ENCODE results near the gene FBXO28. TPM values are rescaled to one million over a fixed set of nuclear protein-coding genes. Genes with fewer than 3 reads are reported as not detected.

Gene FBXO28
- polyA plus RNA-seq, 1 donor (not counting 4 experiments of a cell fraction or from before 2014, with no cell fraction given), result 36.5 TPM

DNA sequence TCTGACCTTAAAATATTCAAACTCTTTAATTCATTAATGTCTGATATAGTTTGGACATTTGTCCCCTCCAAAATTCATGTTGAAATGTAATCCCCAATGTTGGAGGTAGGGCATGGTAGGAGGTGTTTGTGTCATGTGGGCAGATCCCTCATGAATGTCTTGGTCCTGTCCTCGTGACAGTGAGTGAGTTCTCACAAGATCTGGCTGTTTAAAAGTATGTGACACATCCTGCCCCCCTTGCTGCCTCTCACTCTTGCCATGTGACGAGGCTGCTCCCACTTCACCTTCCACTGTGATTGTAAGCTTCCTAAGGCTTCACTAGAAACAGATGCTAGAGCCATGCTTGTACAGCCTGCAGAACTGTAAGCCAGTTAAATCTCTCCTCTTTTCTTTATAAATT is 21.3 kb upstream of the FBXO28 start:
- DNase-seq (ENCODE audit: low read depth, low spot score), result no peak
- peaks cover 14% of the 10 kb centered on the region for H3K27me3 ChIP-seq (ENCODE audit: control insufficient read depth, extremely low read depth, insufficient read depth, low read length)
- no peaks in the 10 kb centered on the region for H3K36me3 ChIP-seq (ENCODE audit: control insufficient read depth in 2 of 2, extremely low read depth in 1 of 2, insufficient read depth in 2 of 2, low read length in 2 of 2)
- dilution Hi-C loops (cut with MboI; ENCODE audit: extremely low pct_ligation_motif_present, low sequenced_read_pairs), result no loop called here
- H3K27ac ChIP-seq (ENCODE audit: control insufficient read depth, insufficient read depth, low read length), result no peak overlapping the region
- no peaks in the 10 kb centered on the region for H4K20me1 ChIP-seq (ENCODE audit: control insufficient read depth, extremely low read depth, insufficient read depth, low read length)
- no peak overlapping the region for H2AFZ ChIP-seq (ENCODE audit: control insufficient read depth, low read length)
- no peak overlapping the region for H3K4me2 ChIP-seq (ENCODE audit: control insufficient read depth, extremely low read depth, insufficient read depth, low read depth, low read length)
- no peaks in the 10 kb centered on the region for H3K79me2 ChIP-seq (ENCODE audit: control insufficient read depth, insufficient read depth, low read length)
- no peaks in the 10 kb centered on the region for H3K9me1 ChIP-seq (ENCODE audit: control insufficient read depth, extremely low read depth, insufficient read depth, low read length)
- no peaks in the 10 kb centered on the region for H3K9me3 ChIP-seq (ENCODE audit: control insufficient read depth, low read depth, low read length)
- TF ChIP-seq EZH2 (IDR thresholded peaks at IDR 0.05; ENCODE audit: low read length), result no peak
- TF ChIP-seq, protein P1, sequence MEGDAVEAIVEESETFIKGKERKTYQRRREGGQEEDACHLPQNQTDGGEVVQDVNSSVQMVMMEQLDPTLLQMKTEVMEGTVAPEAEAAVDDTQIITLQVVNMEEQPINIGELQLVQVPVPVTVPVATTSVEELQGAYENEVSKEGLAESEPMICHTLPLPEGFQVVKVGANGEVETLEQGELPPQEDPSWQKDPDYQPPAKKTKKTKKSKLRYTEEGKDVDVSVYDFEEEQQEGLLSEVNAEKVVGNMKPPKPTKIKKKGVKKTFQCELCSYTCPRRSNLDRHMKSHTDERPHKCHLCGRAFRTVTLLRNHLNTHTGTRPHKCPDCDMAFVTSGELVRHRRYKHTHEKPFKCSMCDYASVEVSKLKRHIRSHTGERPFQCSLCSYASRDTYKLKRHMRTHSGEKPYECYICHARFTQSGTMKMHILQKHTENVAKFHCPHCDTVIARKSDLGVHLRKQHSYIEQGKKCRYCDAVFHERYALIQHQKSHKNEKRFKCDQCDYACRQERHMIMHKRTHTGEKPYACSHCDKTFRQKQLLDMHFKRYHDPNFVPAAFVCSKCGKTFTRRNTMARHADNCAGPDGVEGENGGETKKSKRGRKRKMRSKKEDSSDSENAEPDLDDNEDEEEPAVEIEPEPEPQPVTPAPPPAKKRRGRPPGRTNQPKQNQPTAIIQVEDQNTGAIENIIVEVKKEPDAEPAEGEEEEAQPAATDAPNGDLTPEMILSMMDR (optimal IDR thresholded peaks at IDR 0.05 in 1 of 3, IDR thresholded peaks at IDR 0.05 in 1 of 3, conservative IDR thresholded peaks at IDR 0.05 in 1 of 3; ENCODE audit: extremely low read depth in 1 of 3, insufficient read depth in 2 of 3, low read length in 3 of 3), result no peak
- no peak for FAIRE-seq
- no peak overlapping the region for H3K9ac ChIP-seq (ENCODE audit: control insufficient read depth, extremely low read depth, insufficient read depth, low read length)
- H3K4me3 ChIP-seq (ENCODE audit: control insufficient read depth in 2 of 3, extremely low read depth in 1 of 3, insufficient read depth in 2 of 3, low read depth in 1 of 3, low read length in 3 of 3), result no peak overlapping the region
- H3K4me1 ChIP-seq (ENCODE audit: control insufficient read depth, extremely low read depth, insufficient read depth, low read length), result no peaks in the 10 kb centered on the region

DNA sequence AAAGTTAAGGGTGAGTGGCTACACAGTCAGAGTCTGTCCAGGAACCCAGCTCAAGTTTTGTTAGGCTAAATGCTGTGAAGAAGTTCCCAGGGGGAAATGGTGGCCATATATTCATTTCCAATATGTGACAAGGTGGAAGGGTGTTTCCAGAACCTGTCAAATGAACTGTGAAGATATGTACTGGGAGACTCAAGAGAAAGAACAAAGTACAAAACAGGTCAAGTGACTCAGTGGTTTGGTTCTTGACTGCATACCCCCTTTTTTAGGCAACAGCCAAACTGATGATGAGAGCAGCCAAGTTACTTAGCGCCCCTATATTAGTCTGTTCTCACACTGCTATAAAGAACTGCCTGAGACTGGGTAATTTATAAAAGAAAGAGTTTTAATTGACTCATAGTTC is 18.6 kb upstream of the FBXO28 start:
- FAIRE-seq, result no peak
- no peaks in the 10 kb centered on the region for H3K79me2 ChIP-seq (ENCODE audit: control insufficient read depth, insufficient read depth, low read length)
- dilution Hi-C loops (cut with MboI; ENCODE audit: extremely low pct_ligation_motif_present, low sequenced_read_pairs), result no loop called here
- DNase-seq (ENCODE audit: low read depth, low spot score), result no peak
- H3K9me3 ChIP-seq (ENCODE audit: control insufficient read depth, low read depth, low read length), result no peaks in the 10 kb centered on the region
- no peaks in the 10 kb centered on the region for H3K4me1 ChIP-seq (ENCODE audit: control insufficient read depth, extremely low read depth, insufficient read depth, low read length)
- no peak overlapping the region for H3K27ac ChIP-seq (ENCODE audit: control insufficient read depth, insufficient read depth, low read length)
- no peak overlapping the region for H3K9ac ChIP-seq (ENCODE audit: control insufficient read depth, extremely low read depth, insufficient read depth, low read length)
- no peaks in the 10 kb centered on the region for H4K20me1 ChIP-seq (ENCODE audit: control insufficient read depth, extremely low read depth, insufficient read depth, low read length)
- H3K4me2 ChIP-seq (ENCODE audit: control insufficient read depth, extremely low read depth, insufficient read depth, low read depth, low read length), result no peak overlapping the region
- peaks cover 14% of the 10 kb centered on the region for H3K27me3 ChIP-seq (ENCODE audit: control insufficient read depth, extremely low read depth, insufficient read depth, low read length)
- no peak overlapping the region for H3K4me3 ChIP-seq (ENCODE audit: control insufficient read depth in 2 of 3, extremely low read depth in 1 of 3, insufficient read depth in 2 of 3, low read depth in 1 of 3, low read length in 3 of 3)
- no peaks in the 10 kb centered on the region for H3K36me3 ChIP-seq (ENCODE audit: control insufficient read depth in 2 of 2, extremely low read depth in 1 of 2, insufficient read depth in 2 of 2, low read length in 2 of 2)
- no peaks in the 10 kb centered on the region for H3K9me1 ChIP-seq (ENCODE audit: control insufficient read depth, extremely low read depth, insufficient read depth, low read length)
- TF ChIP-seq EZH2 (IDR thresholded peaks at IDR 0.05; ENCODE audit: low read length), result no peak
- TF ChIP-seq, protein P1 (optimal IDR thresholded peaks at IDR 0.05 in 1 of 3, IDR thresholded peaks at IDR 0.05 in 1 of 3, conservative IDR thresholded peaks at IDR 0.05 in 1 of 3; ENCODE audit: extremely low read depth in 1 of 3, insufficient read depth in 2 of 3, low read length in 3 of 3), result no peak
- no peak overlapping the region for H2AFZ ChIP-seq (ENCODE audit: control insufficient read depth, low read length)

Data from keratinocyte (primary cell).